Endometrial microvascular endothelial cells (primary cell): ENCODE results near the gene THAP7. TPM values are rescaled to one million over a fixed set of nuclear protein-coding genes. Genes with fewer than 3 reads are reported as not detected.

Experiments
- in situ Hi-C: cut with HindIII; loops from 2 replicates; pipeline ENCODE4 v1.10.0; 2017; ENCODE audit warnings: low sequenced_read_pairs, low pct_unique_long_range_greater_than_20kb; ENCODE audit errors: inconsistent ontology term
- total RNA-seq: library from RNA; depleted of rRNA; stranded (reverse); fragments of >200 nt; gene quantifications from one replicate; pipeline ENCODE4 v1.2.3, GENCODE V29; 2015; ENCODE audit errors: inconsistent ontology term

The THAP7 gene
- total RNA-seq, 1 donor from 2014 or later = 17.0 TPM

- in situ Hi-C loops = no loop called here
Measured at GRCh38 chr22:21032037-21032867, 30.3 kb upstream of the THAP7 start, which contains the start of gene SLC7A4. Gene SLC7A4 (minus strand): TSS chr22:21032561. CDS start chr22:21031812, 749 bp downstream.

GRCh38 chr22:21031545-21032036 lies 29.7 kb upstream of the THAP7 start:
- in situ Hi-C loops = no loop called here

GRCh38 chr22:21030621-21031544 lies 29.0 kb upstream of the THAP7 start:
- in situ Hi-C loops = no loop called here

- in situ Hi-C loops = no loop called here
Measured at GRCh38 chr22:21030032-21030431, 28.1 kb upstream of the THAP7 start.

- in situ Hi-C loops = no loop called here
Measured at GRCh38 chr22:21029486-21030025, 27.6 kb upstream of the THAP7 start.

GRCh38 chr22:21028277-21029251 lies 26.6 kb upstream of the THAP7 start:
- in situ Hi-C loops = no loop called here

GRCh38 chr22:21026783-21027692 lies 25.1 kb upstream of the THAP7 start:
- in situ Hi-C loops = no loop called here

GRCh38 chr22:21025763-21026755 lies 24.1 kb upstream of the THAP7 start:
- in situ Hi-C loops = no loop called here

- in situ Hi-C loops = no loop called here
Measured at GRCh38 chr22:21025266-21025665, 23.3 kb upstream of the THAP7 start.

- in situ Hi-C loops = no loop called here
Measured at GRCh38 chr22:21022955-21023614, 21.2 kb upstream of the THAP7 start.

- in situ Hi-C loops = no loop called here
Measured at GRCh38 chr22:21022507-21022906, 20.6 kb upstream of the THAP7 start.

- in situ Hi-C loops = no loop called here
Measured at GRCh38 chr22:21020802-21021429, 19.0 kb upstream of the THAP7 start.

GRCh38 chr22:21018314-21018713 lies 16.4 kb upstream of the THAP7 start:
- in situ Hi-C loops = no loop called here

- in situ Hi-C loops = no loop called here
Measured at GRCh38 chr22:21016644-21017420, 14.9 kb upstream of the THAP7 start.
